Sigmoid colon (tissue), 4 donors: Measurements from ENCODE around the gene PLXNB1.

Experiments used
- CTCF ChIP-seq, 4 experiments: fragments of 450-650 bp in 3 of 4; fragments of 200-600 bp in 1 of 4; IDR thresholded peaks; one replicate each; pipeline ENCODE4 v1.5.1; 2016 to 2019; ENCODE audit warnings: antibody characterized with exemption in 4 of 4, mild to moderate bottlenecking in 3 of 4, moderate library complexity in 2 of 4
- POLR2A ChIP-seq, 2 donors: fragments of 450-650 bp; IDR thresholded peaks; one replicate each; pipeline ENCODE4 v1.6.1; 2016; ENCODE audit warnings: antibody characterized with exemption in 2 of 2, mild to moderate bottlenecking in 2 of 2, moderate library complexity in 2 of 2
- POLR2AphosphoS5 ChIP-seq, 4 donors: sonication (generic); formaldehyde crosslinking; IDR thresholded peaks; one replicate each; pipeline ENCODE4 v1.6.1; 2017; ENCODE audit warnings: antibody characterized with exemption in 4 of 4

- TF ChIP-seq POLR2AphosphoS5 (IDR thresholded peaks at IDR 0.05) (peak; percentile 80 to 95 (median 90)), POLR2A (IDR thresholded peaks at IDR 0.05) (peak; percentile 76 to 78), CTCF (IDR thresholded peaks at IDR 0.05) (peak in 2 of 4 experiments; percentile 63 to 66)
These were observed 35.9 kb upstream of the PLXNB1 start for GRCh38 chr3:48465531-48466378.
